Mesenchymal stem cell (in vitro differentiated cells and primary cell): ENCODE data around the gene RAP1GAP.

ENCODE experiments used
- DNase-seq: peaks from one replicate; pipeline ENCODE4 v3.0.0-alpha.2; 2013
- H2AFZ ChIP-seq: one replicate; pipeline ENCODE4 v1.6.1; 2013; ENCODE audit warnings: low read depth, mild to moderate bottlenecking, control low read depth, inconsistent platforms, low read length, moderate library complexity
- H2AK5ac ChIP-seq: 2 replicates; pipeline ENCODE4 v1.6.1; 2013; ENCODE audit warnings: low read length, moderate library complexity, mild to moderate bottlenecking, inconsistent platforms; ENCODE audit not compliant: severe bottlenecking
- H2BK120ac ChIP-seq: one replicate; pipeline ENCODE4 v1.6.1; 2013; ENCODE audit warnings: low read depth, mild to moderate bottlenecking, inconsistent platforms, low read length, moderate library complexity
- H2BK12ac ChIP-seq, 2 experiments: one replicate each; pipeline ENCODE4 v1.6.1; 2013; ENCODE audit warnings: inconsistent platforms in 2 of 2, low read length in 2 of 2, mild to moderate bottlenecking in 2 of 2, moderate library complexity in 2 of 2, control low read depth in 1 of 2
- H2BK15ac ChIP-seq: one replicate; pipeline ENCODE4 v1.6.1; 2013; ENCODE audit warnings: mild to moderate bottlenecking, low read depth, inconsistent platforms; ENCODE audit not compliant: poor library complexity, severe bottlenecking
- H2BK5ac ChIP-seq: 2 replicates; pipeline ENCODE4 v1.6.1; 2013; ENCODE audit warnings: low read depth, mild to moderate bottlenecking, low read length, control low read depth, inconsistent platforms; ENCODE audit not compliant: poor library complexity, severe bottlenecking
- H3K14ac ChIP-seq, 2 experiments: one replicate each; pipeline ENCODE4 v1.6.1; 2013; ENCODE audit warnings: inconsistent platforms in 2 of 2, low read length in 2 of 2, control low read depth in 1 of 2, mild to moderate bottlenecking in 1 of 2, moderate library complexity in 1 of 2
- H3K18ac ChIP-seq, 2 experiments: one replicate each; pipeline ENCODE4 v1.6.1; 2013; ENCODE audit warnings: inconsistent platforms in 2 of 2, low read length in 2 of 2, control low read depth in 1 of 2, low read depth in 1 of 2, mild to moderate bottlenecking in 1 of 2
- H3K23ac ChIP-seq, 2 experiments: one replicate each; pipeline ENCODE4 v1.6.1; 2013; ENCODE audit warnings: inconsistent platforms in 2 of 2, low read length in 2 of 2, mild to moderate bottlenecking in 2 of 2, moderate library complexity in 2 of 2, control low read depth in 1 of 2
- H3K27ac ChIP-seq: 2 replicates; pipeline ENCODE4 v1.5.1; 2013; ENCODE audit warnings: mild to moderate bottlenecking, moderate library complexity, low read length, control low read depth, inconsistent platforms; ENCODE audit not compliant: poor library complexity, severe bottlenecking
- H3K27me3 ChIP-seq, 2 experiments: 2 replicates each; pipeline versions ENCODE4 v1.6.1 to v1.7.0; 2013; ENCODE audit warnings: low read length in 2 of 2, mild to moderate bottlenecking in 2 of 2, moderate library complexity in 2 of 2, control low read depth in 1 of 2, inconsistent platforms in 1 of 2; ENCODE audit not compliant: control insufficient read depth in 1 of 2, insufficient read depth in 1 of 2
- H3K36me3 ChIP-seq, 2 experiments: 2 replicates each; pipeline versions ENCODE4 v1.6.1 to v1.7.0; 2013; ENCODE audit warnings: low read length in 2 of 2, control low read depth in 1 of 2, inconsistent platforms in 1 of 2, low read depth in 1 of 2, mild to moderate bottlenecking in 1 of 2; ENCODE audit not compliant: insufficient read depth in 2 of 2, control insufficient read depth in 1 of 2
- H3K4ac ChIP-seq, 2 experiments: one replicate each; pipeline ENCODE4 v1.6.1; 2013; ENCODE audit warnings: inconsistent platforms in 2 of 2, low read length in 2 of 2, mild to moderate bottlenecking in 2 of 2, moderate library complexity in 2 of 2, control low read depth in 1 of 2, low read depth in 1 of 2
- H3K4me1 ChIP-seq: 2 replicates; pipeline ENCODE4 v1.6.1; 2013; ENCODE audit warnings: low read depth, low read length, control low read depth; ENCODE audit not compliant: control insufficient read depth, insufficient read depth
- H3K4me2 ChIP-seq: 2 replicates; pipeline ENCODE4 v1.6.1; 2013; ENCODE audit warnings: low read length, mild to moderate bottlenecking, inconsistent platforms; ENCODE audit not compliant: poor library complexity, severe bottlenecking
- H3K4me3 ChIP-seq, 2 experiments: 2 replicates each; pipeline versions ENCODE4 v1.5.1 to v1.7.0; 2013; ENCODE audit warnings: low read length in 2 of 2, mild to moderate bottlenecking in 2 of 2, control low read depth in 1 of 2, low read depth in 1 of 2; ENCODE audit not compliant: insufficient read depth in 1 of 2
- H3K79me1 ChIP-seq: replicated peaks from 2 replicates; pipeline ENCODE4 v1.6.1; 2013; ENCODE audit warnings: mild to moderate bottlenecking, control low read depth, low read length, inconsistent platforms; ENCODE audit not compliant: poor library complexity, severe bottlenecking
- H3K9ac ChIP-seq: 2 replicates; pipeline ENCODE4 v1.7.0; 2013; ENCODE audit warnings: mild to moderate bottlenecking, low read length, moderate library complexity
- H3K9me3 ChIP-seq: 2 replicates; pipeline ENCODE4 v1.7.0; 2013; ENCODE audit warnings: mild to moderate bottlenecking, low read length; ENCODE audit not compliant: control insufficient read depth
- H4K8ac ChIP-seq: one replicate; pipeline ENCODE4 v1.6.1; 2013; ENCODE audit warnings: inconsistent platforms, mild to moderate bottlenecking, low read length, moderate library complexity
- H4K91ac ChIP-seq: one replicate; pipeline ENCODE4 v1.6.1; 2013; ENCODE audit warnings: mild to moderate bottlenecking, low read length, inconsistent platforms
- WGBS: methylation state at CpG from one replicate; pipeline ENCODE4 v1.1.7; 2013; ENCODE audit warnings: mixed read lengths; 5-methylcytosine and 5-hydroxymethylcytosine counted together

RAP1GAP gene

GRCh38 chr1:21693732-21694131, 24.6 kb upstream of the RAP1GAP start:
- no peak overlapping the region for H3K23ac ChIP-seq

GRCh38 chr1:21691739-21692138, 22.6 kb upstream of the RAP1GAP start:
- peaks cover 4% of the 10 kb centered on the region for H3K9me3 ChIP-seq
- H4K8ac ChIP-seq: no peak overlapping the region
- H3K27ac ChIP-seq: no peak overlapping the region
- no peak for DNase-seq
- H4K91ac ChIP-seq: no peak overlapping the region
- no peak overlapping the region for H3K4ac ChIP-seq
- no peaks in the 10 kb centered on the region for H3K27me3 ChIP-seq
- no peak overlapping the region for H2BK15ac ChIP-seq
- no peak overlapping the region for H3K18ac ChIP-seq
- no peak overlapping the region for H2BK120ac ChIP-seq
- 96% methylated on average over 3 of the region's 3 CpGs for WGBS
- no peak overlapping the region for H2BK12ac ChIP-seq
- H3K9ac ChIP-seq: no peak overlapping the region
- no peak overlapping the region for H2AFZ ChIP-seq
- H3K4me1 ChIP-seq: peaks cover 1% of the 10 kb centered on the region
- no peak overlapping the region for H3K23ac ChIP-seq
- H3K14ac ChIP-seq: no peak overlapping the region
- H3K4me2 ChIP-seq: no peak overlapping the region
- H3K79me1 ChIP-seq: peaks cover 34% of the 10 kb centered on the region
- peaks cover 36 to 83% of the 10 kb centered on the region in 2 experiments for H3K36me3 ChIP-seq
- no peak overlapping the region for H2AK5ac ChIP-seq
- H3K4me3 ChIP-seq: no peak overlapping the region
- no peak overlapping the region for H2BK5ac ChIP-seq

More at GRCh38 chr1:21693732-21694131, 24.6 kb upstream of the RAP1GAP start:
- Histone ChIP-seq H4K8ac (no peak overlapping the region), H3K4me3 (no peak overlapping the region), H3K27ac (no peak overlapping the region), H3K9me3 (no peaks in the 10 kb centered on the region), H3K79me1 (peaks cover 35% of the 10 kb centered on the region), H2BK15ac (no peak overlapping the region), H3K36me3 (peaks cover 33 to 81% of the 10 kb centered on the region in 2 experiments), H3K4me2 (no peak overlapping the region), H3K9ac (no peak overlapping the region), H2BK5ac (no peak overlapping the region), H3K18ac (no peak overlapping the region), H3K4ac (no peak overlapping the region), H2AK5ac (no peak overlapping the region), H3K27me3 (no peaks in the 10 kb centered on the region), H3K4me1 (peaks cover 1% of the 10 kb centered on the region), H4K91ac (no peak overlapping the region), H2AFZ (no peak overlapping the region), H2BK12ac (no peak overlapping the region), H2BK120ac (no peak overlapping the region), H3K14ac (no peak overlapping the region)
- no peak for DNase-seq

DNA sequence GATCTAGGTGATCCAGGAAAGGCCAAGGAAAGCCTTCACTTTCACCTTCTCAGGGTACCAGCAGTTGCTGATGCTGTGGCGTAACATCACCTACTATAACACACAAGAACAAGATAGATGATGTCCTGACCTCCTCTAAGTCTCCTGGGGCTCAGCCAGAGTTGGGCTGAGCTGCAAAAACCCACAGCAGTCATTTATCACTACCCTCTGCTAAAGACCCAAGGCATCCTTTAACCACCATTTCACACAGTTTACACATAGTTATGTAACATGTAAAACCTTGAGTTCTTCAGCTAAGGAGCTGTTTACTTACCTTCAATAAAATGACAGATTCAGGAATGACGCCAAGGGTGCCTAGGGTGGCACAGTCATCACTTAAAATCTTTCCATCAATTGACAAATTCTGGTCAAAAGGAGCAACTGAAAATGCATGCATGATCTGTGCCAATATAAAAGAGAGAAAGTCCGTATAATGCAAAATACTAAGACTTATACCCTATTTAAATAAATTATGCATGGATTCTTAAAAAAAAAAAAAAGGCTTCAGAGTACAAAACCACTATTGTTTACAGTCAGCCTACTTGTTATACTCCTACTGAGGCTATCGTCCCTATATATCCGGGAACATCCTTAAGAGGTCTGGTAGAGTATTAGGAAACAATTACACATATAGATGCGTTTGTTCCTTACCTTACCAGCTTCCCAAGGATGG, 20.7 kb upstream of the RAP1GAP start:
- Histone ChIP-seq H3K18ac (no peak overlapping the region), H3K27me3 (no peaks in the 10 kb centered on the region), H2BK5ac (no peak overlapping the region), H3K4ac (no peak overlapping the region), H2AK5ac (no peak overlapping the region), H4K91ac (no peak overlapping the region), H4K8ac (no peak overlapping the region), H3K9ac (no peak overlapping the region), H3K23ac (no peak overlapping the region), H3K27ac (no peak overlapping the region), H3K36me3 (peaks cover 41 to 86% of the 10 kb centered on the region in 2 experiments), H3K79me1 (peaks cover 28% of the 10 kb centered on the region), H2BK15ac (no peak overlapping the region), H3K4me3 (no peak overlapping the region), H3K4me1 (no peaks in the 10 kb centered on the region), H3K14ac (no peak overlapping the region), H2AFZ (no peak overlapping the region), H3K4me2 (no peak overlapping the region), H2BK120ac (no peak overlapping the region), H2BK12ac (no peak overlapping the region), H3K9me3 (peaks cover 21% of the 10 kb centered on the region)
- no peak for DNase-seq
- WGBS: 100% methylated on average over 2 of the region's 6 CpGs

- peaks cover 20% of the 10 kb centered on the region for H3K79me1 ChIP-seq
- peaks cover 39 to 87% of the 10 kb centered on the region in 2 experiments for H3K36me3 ChIP-seq
- H4K91ac ChIP-seq: no peak overlapping the region
- H2AFZ ChIP-seq: no peak overlapping the region
- H3K14ac ChIP-seq: no peak overlapping the region
- H3K23ac ChIP-seq: no peak overlapping the region
- no peak overlapping the region for H3K4me2 ChIP-seq
- peaks cover 27% of the 10 kb centered on the region for H3K9me3 ChIP-seq
- H2AK5ac ChIP-seq: no peak overlapping the region
- no peak overlapping the region for H2BK5ac ChIP-seq
- H3K4me3 ChIP-seq: no peak overlapping the region
- WGBS: 100% methylated on average over 2 of the region's 2 CpGs
- H2BK12ac ChIP-seq: no peak overlapping the region
- H4K8ac ChIP-seq: no peak overlapping the region
- no peak for DNase-seq
- no peak overlapping the region for H3K9ac ChIP-seq
- H3K18ac ChIP-seq: no peak overlapping the region
- no peaks in the 10 kb centered on the region for H3K4me1 ChIP-seq
- no peak overlapping the region for H3K27ac ChIP-seq
- no peaks in the 10 kb centered on the region for H3K27me3 ChIP-seq
- no peak overlapping the region for H3K4ac ChIP-seq
- no peak overlapping the region for H2BK15ac ChIP-seq
- no peak overlapping the region for H2BK120ac ChIP-seq
Measured at GRCh38 chr1:21687081-21687529, 17.9 kb upstream of the RAP1GAP start.
